ENCODE measurements around the gene FIBP. TPM values are rescaled to one million over a fixed set of nuclear protein-coding genes. Genes with fewer than 3 reads are reported as not detected.

FIBP gene
- total and polyA plus RNA-seq, 2 of the 8 experiments (the other 6 are each of a cell fraction or from before 2014, with no cell fraction given), result 74.3 to 173 TPM

DNA sequence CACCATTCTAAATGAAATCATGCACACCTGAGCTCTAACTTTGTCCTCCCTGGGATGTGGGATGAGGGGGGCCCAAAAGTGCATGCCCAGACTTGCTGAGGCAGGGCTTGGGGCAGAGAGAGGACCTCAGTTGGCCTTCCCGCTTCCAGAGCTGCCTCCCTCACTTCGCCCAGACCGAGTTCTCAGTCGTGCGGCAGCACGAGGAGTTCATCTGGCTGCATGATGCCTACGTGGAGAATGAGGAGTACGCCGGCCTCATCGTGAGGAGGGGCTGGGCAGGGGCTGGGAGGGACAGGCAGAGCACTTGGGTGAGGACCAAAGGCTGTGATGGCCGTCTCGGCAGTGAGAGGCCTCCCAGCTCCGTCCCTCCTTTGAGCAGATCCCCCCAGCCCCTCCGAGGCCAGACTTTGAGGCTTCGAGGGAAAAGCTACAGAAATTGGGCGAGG is 38.5 kb downstream of the FIBP start:
- FAIRE-seq, result no peak
- no peak overlapping the region for H3K14ac ChIP-seq (ENCODE audit: insufficient read length)
- TF ChIP-seq TAF7 (optimal IDR thresholded peaks at IDR 0.05; ENCODE audit: borderline replicate concordance, low read depth, low read length) (no peak), BACH1 (IDR thresholded peaks at IDR 0.05; ENCODE audit: low read length) (no peak), HDAC6 (IDR thresholded peaks at IDR 0.05; ENCODE audit: low read depth, low read length) (no peak), CHD1 (IDR thresholded peaks at IDR 0.05; ENCODE audit: low read depth, low read length) (no peak), KDM5A (IDR thresholded peaks at IDR 0.05; ENCODE audit: low read length) (no peak), NRF1 (IDR thresholded peaks at IDR 0.05; ENCODE audit: low read depth, low read length) (no peak), CREB1 (IDR thresholded peaks at IDR 0.05) (no peak), MAX (IDR thresholded peaks at IDR 0.05) (no peak), BRCA1 (IDR thresholded peaks at IDR 0.05; ENCODE audit: low read depth, low read length) (no peak), CHD2 (IDR thresholded peaks at IDR 0.05; ENCODE audit: low read length) (no peak), MAFK (IDR thresholded peaks at IDR 0.05; ENCODE audit: low read depth, low read length) (no peak)
- TF ChIP-seq, protein P1, sequence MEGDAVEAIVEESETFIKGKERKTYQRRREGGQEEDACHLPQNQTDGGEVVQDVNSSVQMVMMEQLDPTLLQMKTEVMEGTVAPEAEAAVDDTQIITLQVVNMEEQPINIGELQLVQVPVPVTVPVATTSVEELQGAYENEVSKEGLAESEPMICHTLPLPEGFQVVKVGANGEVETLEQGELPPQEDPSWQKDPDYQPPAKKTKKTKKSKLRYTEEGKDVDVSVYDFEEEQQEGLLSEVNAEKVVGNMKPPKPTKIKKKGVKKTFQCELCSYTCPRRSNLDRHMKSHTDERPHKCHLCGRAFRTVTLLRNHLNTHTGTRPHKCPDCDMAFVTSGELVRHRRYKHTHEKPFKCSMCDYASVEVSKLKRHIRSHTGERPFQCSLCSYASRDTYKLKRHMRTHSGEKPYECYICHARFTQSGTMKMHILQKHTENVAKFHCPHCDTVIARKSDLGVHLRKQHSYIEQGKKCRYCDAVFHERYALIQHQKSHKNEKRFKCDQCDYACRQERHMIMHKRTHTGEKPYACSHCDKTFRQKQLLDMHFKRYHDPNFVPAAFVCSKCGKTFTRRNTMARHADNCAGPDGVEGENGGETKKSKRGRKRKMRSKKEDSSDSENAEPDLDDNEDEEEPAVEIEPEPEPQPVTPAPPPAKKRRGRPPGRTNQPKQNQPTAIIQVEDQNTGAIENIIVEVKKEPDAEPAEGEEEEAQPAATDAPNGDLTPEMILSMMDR (IDR thresholded peaks at IDR 0.05; ENCODE audit: control extremely low read depth in 1 of 3, insufficient read depth in 1 of 3, low read depth in 1 of 3, low read length in 3 of 3), result no peak

More for the DNA sequence above, 38.5 kb downstream of the FIBP start:
- DNase-seq (ENCODE audit: low read depth in 1 of 2, low spot score in 2 of 2), result no peak
- no peak overlapping the region for H3K9ac ChIP-seq (replicated peaks in 1 of 4; ENCODE audit: extremely low read depth in 1 of 4, low read depth in 3 of 4, low read length in 3 of 4)
- peaks cover 6 to 20% (median 16%) of the 10 kb centered on the region in 4 experiments for H3K36me3 ChIP-seq (ENCODE audit: control insufficient read depth in 2 of 4, insufficient read depth in 4 of 4, low read length in 3 of 4)
- H3K79me1 ChIP-seq (ENCODE audit: low read depth, low read length), result peaks cover 7% of the 10 kb centered on the region
- no peaks in the 10 kb centered on the region for H3K23me2 ChIP-seq (ENCODE audit: low read depth, low read length)
- H3K27ac ChIP-seq (ENCODE audit: low read depth, low read length), result no peak overlapping the region
- H4K91ac ChIP-seq (replicated peaks; ENCODE audit: insufficient read length, low read length), result no peak overlapping the region
- H2BK12ac ChIP-seq (ENCODE audit: low read depth, low read length), result no peak overlapping the region
- peaks cover 0 to 10% of the 10 kb centered on the region in 2 experiments; a peak in 2 of 4 replicates for H3K79me2 ChIP-seq (ENCODE audit: control insufficient read depth in 1 of 2, insufficient read depth in 2 of 2, low read length in 2 of 2)
- H3K56ac ChIP-seq (replicated peaks; ENCODE audit: insufficient read length, low read depth, low read length), result no peak overlapping the region
- WGBS, 2 experiments (ENCODE audit: extremely low coverage in 1 of 2, insufficient coverage in 1 of 2, insufficient read length in 1 of 2, insufficient replicate concordance in 2 of 2, low coverage in 1 of 2, low lambda C conversion rate in 2 of 2, missing lambda C conversion rate in 1 of 2), result 84% methylated on average over 13 of the region's 16 CpGs; no CpG with 5 or more reads in 1 of the 2 experiments
- no peak overlapping the region for H4K5ac ChIP-seq (ENCODE audit: insufficient read length, low read depth, low read length)
- H2AFZ ChIP-seq (ENCODE audit: low read length), result no peak overlapping the region
- H2BK20ac ChIP-seq (ENCODE audit: low read length), result no peak overlapping the region
- H3K4me1 ChIP-seq (replicated peaks in 1 of 4; ENCODE audit: control insufficient read depth in 3 of 4, insufficient read depth in 4 of 4, low read length in 3 of 4), result peaks cover 0 to 4% (median under 1%) of the 10 kb centered on the region in 4 experiments; a peak in 5 of 7 replicates
- H3K4me3 ChIP-seq (ENCODE audit: extremely low read depth in 1 of 4, insufficient read depth in 2 of 4, low read depth in 3 of 4, low read length in 4 of 4), result no peak overlapping the region
- H3K9me3 ChIP-seq (ENCODE audit: insufficient read depth in 2 of 2, low read depth in 1 of 2, low read length in 1 of 2), result peaks cover 7 to 10% of the 10 kb centered on the region in 2 experiments; a peak in 2 of 4 replicates
- no peak overlapping the region for H3K18ac ChIP-seq (ENCODE audit: extremely low read depth, low read length)
- H3K4me2 ChIP-seq (ENCODE audit: insufficient read depth in 1 of 2, low read depth in 2 of 2, low read length in 2 of 2), result no peak overlapping the region
- no peaks in the 10 kb centered on the region; a peak in 1 of 7 replicates for H3K27me3 ChIP-seq (replicated peaks in 1 of 4; ENCODE audit: control insufficient read depth in 3 of 4, extremely low read depth in 1 of 4, insufficient read depth in 3 of 4, low read length in 3 of 4)
- no peak overlapping the region for H2AK5ac ChIP-seq (ENCODE audit: low read depth, low read length)
- CTCF ChIA-PET (ENCODE audit: partially characterized antibody), result interaction anchor here (0.8 to 15.2 kb wide), 16 partner anchors 8 to 186 kb away, joined by 3 to 283 read pairs (median 14); partner anchors contain the start of genes AP5B1, CCDC85B, CFL1 and CTSW
- POLR2A ChIA-PET (ENCODE audit: partially characterized antibody), result interaction anchor here (1.0 to 38.3 kb wide), 10 partner anchors 11 to 186 kb away, joined by 3 to 1071 read pairs (median 6); partner anchors contain the start of genes CCDC85B, CFL1, CTSW and EFEMP2
- H2BK120ac ChIP-seq (replicated peaks; ENCODE audit: low read depth, low read length), result no peak overlapping the region
- no peak overlapping the region for H2BK15ac ChIP-seq (ENCODE audit: low read length)
- H3K4ac ChIP-seq (replicated peaks; ENCODE audit: insufficient read length, low read depth, low read length), result no peak overlapping the region
- H4K8ac ChIP-seq (ENCODE audit: extremely low read depth, insufficient read depth, low read length), result no peak overlapping the region
- no peak overlapping the region for H3K23ac ChIP-seq (ENCODE audit: insufficient read length)
- H2BK5ac ChIP-seq (ENCODE audit: low read depth, low read length), result peak overlapping the region; percentile 77; the same call in 1 of the 2 replicates
- peaks cover 12 to 14% of the 10 kb centered on the region in 2 experiments for H4K20me1 ChIP-seq (replicated peaks in 1 of 2; ENCODE audit: control insufficient read depth in 1 of 2, insufficient read depth in 2 of 2, low read length in 2 of 2)
